Measurements from ENCODE around the gene SORCS3.

- TF ChIP-seq, protein P1, sequence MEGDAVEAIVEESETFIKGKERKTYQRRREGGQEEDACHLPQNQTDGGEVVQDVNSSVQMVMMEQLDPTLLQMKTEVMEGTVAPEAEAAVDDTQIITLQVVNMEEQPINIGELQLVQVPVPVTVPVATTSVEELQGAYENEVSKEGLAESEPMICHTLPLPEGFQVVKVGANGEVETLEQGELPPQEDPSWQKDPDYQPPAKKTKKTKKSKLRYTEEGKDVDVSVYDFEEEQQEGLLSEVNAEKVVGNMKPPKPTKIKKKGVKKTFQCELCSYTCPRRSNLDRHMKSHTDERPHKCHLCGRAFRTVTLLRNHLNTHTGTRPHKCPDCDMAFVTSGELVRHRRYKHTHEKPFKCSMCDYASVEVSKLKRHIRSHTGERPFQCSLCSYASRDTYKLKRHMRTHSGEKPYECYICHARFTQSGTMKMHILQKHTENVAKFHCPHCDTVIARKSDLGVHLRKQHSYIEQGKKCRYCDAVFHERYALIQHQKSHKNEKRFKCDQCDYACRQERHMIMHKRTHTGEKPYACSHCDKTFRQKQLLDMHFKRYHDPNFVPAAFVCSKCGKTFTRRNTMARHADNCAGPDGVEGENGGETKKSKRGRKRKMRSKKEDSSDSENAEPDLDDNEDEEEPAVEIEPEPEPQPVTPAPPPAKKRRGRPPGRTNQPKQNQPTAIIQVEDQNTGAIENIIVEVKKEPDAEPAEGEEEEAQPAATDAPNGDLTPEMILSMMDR (conservative IDR thresholded peaks at IDR 0.05; ENCODE audit: low read length), result no peak
- no peak for TF ChIP-seq EZH2phosphoT487 (IDR thresholded peaks at IDR 0.05; ENCODE audit: borderline replicate concordance)
Measured at GRCh38 chr10:105094048-105094447, 453.0 kb downstream of the SORCS3 start.

All from Loucy (cell line).